GM18870 (cell line): Measurements from ENCODE around the gene GALNT10.
"Not testable (repeated sequence)": the region's sequence is repeated elsewhere in the genome, so short reads cannot be mapped to it uniquely, and the experiment has no call there.

Experiments used
- ATAC-seq: cut with Tn5 transposase; IDR thresholded peaks from one replicate; pipeline ENCODE4 v1.9.1; 2021; ENCODE audit warnings: moderate library complexity; ENCODE audit not compliant: unreplicated experiment

Gene GALNT10

GRCh38 chr5:154345255-154345952 is 154.9 kb downstream of the GALNT10 start:
- peak; percentile 95 for ATAC-seq

GRCh38 chr5:154346427-154346826 is 155.9 kb downstream of the GALNT10 start:
- no peak for ATAC-seq

- no peak for ATAC-seq
Measured at GRCh38 chr5:154349626-154350264, 159.2 kb downstream of the GALNT10 start.

- ATAC-seq = no peak
Measured at GRCh38 chr5:154351141-154351540, 160.6 kb downstream of the GALNT10 start.

- ATAC-seq = peak; percentile 89
Measured at GRCh38 chr5:154351566-154351965, 161.0 kb downstream of the GALNT10 start.

- no peak for ATAC-seq
Measured at GRCh38 chr5:154352960-154353548, 162.5 kb downstream of the GALNT10 start.

- ATAC-seq = no peak
Measured at GRCh38 chr5:154355129-154355611, 164.6 kb downstream of the GALNT10 start.

GRCh38 chr5:154356020-154356655 is 165.6 kb downstream of the GALNT10 start:
- no peak for ATAC-seq

- ATAC-seq = no peak
Measured at GRCh38 chr5:154356958-154357357, 166.4 kb downstream of the GALNT10 start.

- no peak for ATAC-seq
Measured at GRCh38 chr5:154358516-154359220, 168.1 kb downstream of the GALNT10 start.

GRCh38 chr5:154359221-154359573 is 168.7 kb downstream of the GALNT10 start:
- ATAC-seq = no peak

GRCh38 chr5:154360241-154360640 is 169.7 kb downstream of the GALNT10 start:
- not testable (repeated sequence) for ATAC-seq

- no peak for ATAC-seq
Measured at GRCh38 chr5:154363411-154363810, 172.9 kb downstream of the GALNT10 start.

- no peak for ATAC-seq
Measured at GRCh38 chr5:154364771-154365170, 174.2 kb downstream of the GALNT10 start.

- ATAC-seq = no peak
Measured at GRCh38 chr5:154365823-154366222, 175.3 kb downstream of the GALNT10 start.

GRCh38 chr5:154366353-154366752 is 175.8 kb downstream of the GALNT10 start:
- ATAC-seq = no peak

- peak; percentile 83 for ATAC-seq
Measured at GRCh38 chr5:154367101-154367500, 176.6 kb downstream of the GALNT10 start.

GRCh38 chr5:154368041-154368800 is 177.7 kb downstream of the GALNT10 start:
- no peak for ATAC-seq

GRCh38 chr5:154369682-154370081 is 179.1 kb downstream of the GALNT10 start:
- ATAC-seq = no peak

GRCh38 chr5:154370119-154370518 is 179.6 kb downstream of the GALNT10 start:
- no peak for ATAC-seq
